GM21528 (cell line): ENCODE data around the gene RNF169.

ENCODE experiments used
- ATAC-seq: cut with Tn5 transposase; IDR thresholded peaks from one replicate; pipeline ENCODE4 v1.9.1; 2021; ENCODE audit warnings: mild to moderate bottlenecking, moderate library complexity; ENCODE audit not compliant: unreplicated experiment, low FRiP score

Gene RNF169

GRCh38 chr11:74860743-74861142, 112.1 kb downstream of the RNF169 start:
- ATAC-seq, result no peak

GRCh38 chr11:74863410-74863809, 114.8 kb downstream of the RNF169 start:
- no peak for ATAC-seq

GRCh38 chr11:74866557-74866956, 117.9 kb downstream of the RNF169 start:
- no peak for ATAC-seq

- ATAC-seq, result no peak
Observed at GRCh38 chr11:74870485-74870884, 121.8 kb downstream of the RNF169 start.

- no peak for ATAC-seq
Observed at GRCh38 chr11:74871037-74871436, 122.4 kb downstream of the RNF169 start.

GRCh38 chr11:74877132-74877531, 128.5 kb downstream of the RNF169 start:
- ATAC-seq, result no peak
